Measurements from ENCODE around the gene ECD.

DNA sequence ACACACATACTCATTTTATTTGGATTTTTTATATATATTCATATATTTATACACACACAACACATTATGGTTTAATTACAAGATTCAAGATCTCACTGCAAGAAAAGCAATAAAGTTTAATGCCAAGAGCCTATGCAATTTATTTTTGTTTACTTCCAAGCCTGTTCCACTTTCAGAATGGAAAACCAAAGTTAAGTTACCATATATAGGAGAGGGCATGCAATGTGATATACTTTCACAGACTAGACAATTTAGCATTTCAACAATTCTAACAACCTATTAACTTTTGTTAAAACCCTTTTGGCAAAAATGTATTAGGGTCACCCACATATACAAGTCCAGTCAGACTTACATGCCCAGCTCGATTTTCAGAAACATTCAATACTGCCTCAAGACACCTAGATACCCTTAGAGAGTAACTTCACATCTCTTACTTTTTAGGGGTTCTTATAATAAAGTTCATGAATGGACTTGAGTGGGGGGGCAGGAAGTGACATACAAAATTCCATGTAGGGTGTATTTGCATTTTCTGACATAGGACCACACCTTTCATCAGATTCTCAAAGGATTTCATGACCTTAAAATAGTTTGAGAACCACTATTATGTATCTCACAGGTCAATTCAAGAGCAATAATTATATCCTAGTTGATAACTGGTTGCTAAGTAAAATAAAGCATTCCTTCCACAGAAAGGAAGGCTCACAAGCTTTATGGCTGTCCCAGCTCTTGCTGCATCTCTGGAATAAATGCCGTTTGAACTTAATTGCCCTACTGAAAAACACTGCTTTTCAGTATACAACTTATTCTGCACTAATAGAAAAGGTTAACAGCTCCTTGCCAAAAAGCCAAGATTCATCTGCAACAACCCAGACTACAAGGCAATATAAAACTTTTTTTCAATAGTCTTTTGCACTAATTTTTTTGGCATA lies 73.6 kb downstream of the ECD start:
- TF ChIP-seq, protein P1, sequence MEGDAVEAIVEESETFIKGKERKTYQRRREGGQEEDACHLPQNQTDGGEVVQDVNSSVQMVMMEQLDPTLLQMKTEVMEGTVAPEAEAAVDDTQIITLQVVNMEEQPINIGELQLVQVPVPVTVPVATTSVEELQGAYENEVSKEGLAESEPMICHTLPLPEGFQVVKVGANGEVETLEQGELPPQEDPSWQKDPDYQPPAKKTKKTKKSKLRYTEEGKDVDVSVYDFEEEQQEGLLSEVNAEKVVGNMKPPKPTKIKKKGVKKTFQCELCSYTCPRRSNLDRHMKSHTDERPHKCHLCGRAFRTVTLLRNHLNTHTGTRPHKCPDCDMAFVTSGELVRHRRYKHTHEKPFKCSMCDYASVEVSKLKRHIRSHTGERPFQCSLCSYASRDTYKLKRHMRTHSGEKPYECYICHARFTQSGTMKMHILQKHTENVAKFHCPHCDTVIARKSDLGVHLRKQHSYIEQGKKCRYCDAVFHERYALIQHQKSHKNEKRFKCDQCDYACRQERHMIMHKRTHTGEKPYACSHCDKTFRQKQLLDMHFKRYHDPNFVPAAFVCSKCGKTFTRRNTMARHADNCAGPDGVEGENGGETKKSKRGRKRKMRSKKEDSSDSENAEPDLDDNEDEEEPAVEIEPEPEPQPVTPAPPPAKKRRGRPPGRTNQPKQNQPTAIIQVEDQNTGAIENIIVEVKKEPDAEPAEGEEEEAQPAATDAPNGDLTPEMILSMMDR (IDR thresholded peaks at IDR 0.05), result no peak
- no peak for TF ChIP-seq POLR2A (IDR thresholded peaks at IDR 0.05)
